MM.1S (cell line): Measurements from ENCODE around the gene NTM.

Source experiments
- CTCF ChIP-seq: fragments of 300-600 bp; sonication (generic); IDR thresholded peaks from 2 replicates; pipeline ENCODE4 v1.5.1; 2016; ENCODE audit warnings: antibody characterized with exemption, low read length, mixed read lengths
- EZH2 ChIP-seq: fragments of 300-600 bp; sonication (generic); optimal IDR thresholded peaks from 2 replicates; pipeline ENCODE3; 2017; ENCODE audit warnings: low read depth, mild to moderate bottlenecking, antibody characterized with exemption, low read length, mixed read lengths
- EZH2phosphoT487 ChIP-seq: fragments of 300-600 bp; sonication (generic); IDR thresholded peaks from 2 replicates; pipeline ENCODE4 v1.6.1; 2018; ENCODE audit warnings: antibody characterized with exemption, low read length

GRCh38 chr11:131925829-131926228 lies 555.4 kb downstream of the NTM start:
- TF ChIP-seq CTCF: no peak
- TF ChIP-seq EZH2: no peak
- TF ChIP-seq EZH2phosphoT487: no peak
